Measurements from ENCODE around the gene SYNE1.

SYNE1 gene

GRCh38 chr6:152123076-152123475 lies 514.1 kb downstream of the SYNE1 start:
- DNase-seq = no peak

- DNase-seq = no peak
Measured at GRCh38 chr6:152122434-152122833, 514.7 kb downstream of the SYNE1 start.

GRCh38 chr6:152121910-152122309 lies 515.3 kb downstream of the SYNE1 start:
- DNase-seq = no peak

- DNase-seq = no peak
Measured at GRCh38 chr6:152119831-152120230, 517.3 kb downstream of the SYNE1 start.

GRCh38 chr6:152118678-152119077 lies 518.5 kb downstream of the SYNE1 start:
- DNase-seq = no peak

GRCh38 chr6:152118224-152118623 lies 518.9 kb downstream of the SYNE1 start:
- DNase-seq = no peak

GRCh38 chr6:152117156-152118133 lies 519.7 kb downstream of the SYNE1 start:
- DNase-seq = no peak

GRCh38 chr6:152112491-152113261 lies 524.5 kb downstream of the SYNE1 start:
- no peak for DNase-seq

GRCh38 chr6:152110886-152111820 lies 526.0 kb downstream of the SYNE1 start:
- DNase-seq = no peak

GRCh38 chr6:152107973-152108372 lies 529.2 kb downstream of the SYNE1 start:
- no peak for DNase-seq

GRCh38 chr6:152100183-152100618 lies 537.0 kb downstream of the SYNE1 start:
- no peak for DNase-seq

GRCh38 chr6:152099446-152100182 lies 537.5 kb downstream of the SYNE1 start:
- DNase-seq = no peak

GRCh38 chr6:152098683-152099082 lies 538.5 kb downstream of the SYNE1 start:
- DNase-seq = no peak

- no peak for DNase-seq
Measured at GRCh38 chr6:152096863-152097496, 540.2 kb downstream of the SYNE1 start.

GRCh38 chr6:152094992-152095592 lies 542.1 kb downstream of the SYNE1 start:
- no peak for DNase-seq

- no peak for DNase-seq
Measured at GRCh38 chr6:152094276-152094675, 542.9 kb downstream of the SYNE1 start.

GRCh38 chr6:152093711-152094110 lies 543.5 kb downstream of the SYNE1 start:
- DNase-seq = no peak

- DNase-seq = no peak
Measured at GRCh38 chr6:152091851-152092341, 545.3 kb downstream of the SYNE1 start.

- no peak for DNase-seq
Measured at GRCh38 chr6:152091201-152091600, 546.0 kb downstream of the SYNE1 start.

GRCh38 chr6:152089992-152090391 lies 547.2 kb downstream of the SYNE1 start:
- DNase-seq = no peak

GRCh38 chr6:152087701-152088100 lies 549.5 kb downstream of the SYNE1 start:
- no peak for DNase-seq
